T47D (cell line): ENCODE results near the gene HEBP2.

Experiments used
- DNase-seq, 2 experiments: peaks; one replicate each; pipeline versions ENCODE4 v3.0.0 to v3.0.0-alpha.2; 2011 to 2012; ENCODE audit warnings: low read depth in 1 of 2, low spot score in 1 of 2
- JUND ChIP-seq: IDR thresholded peaks from 2 replicates; pipeline ENCODE4 v1.6.1; 2012; ENCODE audit warnings: low read depth
- in situ Hi-C: cut with HindIII; loops from 2 replicates; pipeline ENCODE4 v1.10.0; 2016; ENCODE audit warnings: low sequenced_read_pairs, low pct_unique_long_range_greater_than_20kb

Gene HEBP2

GRCh38 chr6:138434096-138434495 lies 30.1 kb downstream of the HEBP2 start:
- no peak for TF ChIP-seq JUND
- in situ Hi-C loops: no loop called here
- no peak for DNase-seq

GRCh38 chr6:138434925-138435324 lies 30.9 kb downstream of the HEBP2 start:
- DNase-seq: no peak
- in situ Hi-C loops: no loop called here

GRCh38 chr6:138439546-138439945 lies 35.5 kb downstream of the HEBP2 start:
- TF ChIP-seq JUND: no peak
- no peak for DNase-seq
- in situ Hi-C loops: no loop called here

More at GRCh38 chr6:138434925-138435324, 30.9 kb downstream of the HEBP2 start:
- TF ChIP-seq JUND: no peak

- no peak for DNase-seq
- TF ChIP-seq JUND: no peak
- in situ Hi-C loops: no loop called here
Measured at GRCh38 chr6:138440296-138440695, 36.3 kb downstream of the HEBP2 start.

GRCh38 chr6:138440758-138441357 lies 36.8 kb downstream of the HEBP2 start:
- no peak for TF ChIP-seq JUND
- in situ Hi-C loops: no loop called here
- no peak for DNase-seq

- no peak for TF ChIP-seq JUND
- no peak for DNase-seq
- in situ Hi-C loops: no loop called here
Measured at GRCh38 chr6:138441965-138442364, 37.9 kb downstream of the HEBP2 start.

GRCh38 chr6:138442663-138443062 lies 38.6 kb downstream of the HEBP2 start:
- in situ Hi-C loops: no loop called here
- no peak for DNase-seq
- no peak for TF ChIP-seq JUND

- TF ChIP-seq JUND: no peak
- no peak for DNase-seq
- in situ Hi-C loops: no loop called here
Measured at GRCh38 chr6:138443979-138444378, 40.0 kb downstream of the HEBP2 start.

- TF ChIP-seq JUND: no peak
- DNase-seq: no peak
- in situ Hi-C loops: no loop called here
Measured at GRCh38 chr6:138446821-138447220, 42.8 kb downstream of the HEBP2 start.

GRCh38 chr6:138450445-138450844 lies 46.4 kb downstream of the HEBP2 start:
- in situ Hi-C loops: no loop called here
- TF ChIP-seq JUND: no peak
- DNase-seq: no peak

- no peak for DNase-seq
- TF ChIP-seq JUND: no peak
- in situ Hi-C loops: no loop called here
Measured at GRCh38 chr6:138451043-138451442, 47.0 kb downstream of the HEBP2 start.

- in situ Hi-C loops: no loop called here
- no peak for DNase-seq
- no peak for TF ChIP-seq JUND
Measured at GRCh38 chr6:138454981-138455706, 51.1 kb downstream of the HEBP2 start.

- DNase-seq: no peak
- no peak for TF ChIP-seq JUND
- in situ Hi-C loops: no loop called here
Measured at GRCh38 chr6:138455746-138456400, 51.9 kb downstream of the HEBP2 start.
